Stimulated activated naive B cell treated with anti-CD40 and anti-IgM and Interleukin-4, amounts not matched to agents 10 μg/mL and 1 μg/mL and 100 μg/mL, for 72 hours (primary cell): ENCODE results near the gene STAP1.
A peak's percentile ranks its signal among the peaks of the same experiment; 100 is the strongest.

Experiments
- ATAC-seq, 2 donors: fragments of 150-1000 bp; cut with Tn5 transposase; replicated peaks; 2 replicates each; pipeline ENCODE4 v1.10.0; 2021; ENCODE audit warnings: moderate library complexity in 1 of 2
- DNase-seq: peaks from one replicate; pipeline ENCODE4 v3.0.0; 2021
- H3K27ac Mint-ChIP-seq: one replicate; pipeline ENCODE4 v1.8.0; 2022; ENCODE audit warnings: mild to moderate bottlenecking, mixed read lengths
- H3K27me3 Mint-ChIP-seq, 2 donors: one replicate each; pipeline ENCODE4 v1.8.0; 2022; ENCODE audit warnings: mixed read lengths in 2 of 2
- H3K36me3 Mint-ChIP-seq, 2 donors: one replicate each; pipeline ENCODE4 v1.8.0; 2022; ENCODE audit warnings: mixed read lengths in 2 of 2, mild to moderate bottlenecking in 1 of 2
- H3K4me1 Mint-ChIP-seq, 2 donors: one replicate each; pipeline ENCODE4 v1.8.0; 2022; ENCODE audit warnings: mixed read lengths in 2 of 2, mild to moderate bottlenecking in 1 of 2
- H3K4me3 Mint-ChIP-seq, 2 donors: one replicate each; pipeline ENCODE4 v1.8.0; 2022; ENCODE audit warnings: mild to moderate bottlenecking in 2 of 2, mixed read lengths in 2 of 2, moderate library complexity in 1 of 2
- H3K9me3 Mint-ChIP-seq, 2 donors: one replicate each; pipeline ENCODE4 v1.8.0; 2022; ENCODE audit warnings: mixed read lengths in 2 of 2, mild to moderate bottlenecking in 1 of 2

The STAP1 gene

GRCh38 chr4:67571975-67572374 is 13.4 kb downstream of the STAP1 start:
- H3K27ac Mint-ChIP-seq: peak overlapping the region; percentile 87
- peak overlapping the region in 1 of 2 donors; percentile 17 for H3K4me3 Mint-ChIP-seq
- ATAC-seq: no peak
- H3K27me3 Mint-ChIP-seq: no peaks in the 10 kb centered on the region
- peaks cover 12 to 31% of the 10 kb centered on the region in 2 donors for H3K36me3 Mint-ChIP-seq
- H3K9me3 Mint-ChIP-seq: no peaks in the 10 kb centered on the region
- DNase-seq: no peak
- H3K4me1 Mint-ChIP-seq: peaks cover 45 to 61% of the 10 kb centered on the region in 2 donors

GRCh38 chr4:67573193-67573592 is 14.7 kb downstream of the STAP1 start:
- ATAC-seq: peak; percentile 60 to 62

GRCh38 chr4:67575232-67576058 is 16.9 kb downstream of the STAP1 start:
- peak overlapping the region; percentile 60 to 71 for H3K4me3 Mint-ChIP-seq
- H3K9me3 Mint-ChIP-seq: peaks cover 0 to 5% of the 10 kb centered on the region in 2 donors
- peak; percentile 35 for DNase-seq
- peak; percentile 95 to 96 for ATAC-seq
- H3K4me1 Mint-ChIP-seq: peaks cover 44 to 57% of the 10 kb centered on the region in 2 donors
- peaks cover 28 to 45% of the 10 kb centered on the region in 2 donors for H3K36me3 Mint-ChIP-seq
- no peaks in the 10 kb centered on the region for H3K27me3 Mint-ChIP-seq
- peak overlapping the region; percentile 90 for H3K27ac Mint-ChIP-seq

More at GRCh38 chr4:67573193-67573592, 14.7 kb downstream of the STAP1 start:
- DNase-seq: no peak
- Mint-ChIP-seq H3K27ac (peak overlapping the region; percentile 87), H3K4me3 (peak overlapping the region; percentile 5 to 10), H3K36me3 (peaks cover 17 to 33% of the 10 kb centered on the region in 2 donors), H3K4me1 (peaks cover 40 to 57% of the 10 kb centered on the region in 2 donors), H3K9me3 (no peaks in the 10 kb centered on the region), H3K27me3 (no peaks in the 10 kb centered on the region)

GRCh38 chr4:67576059-67576466 is 17.5 kb downstream of the STAP1 start:
- Mint-ChIP-seq H3K9me3 (peaks cover 0 to 5% of the 10 kb centered on the region in 2 donors), H3K4me3 (peak overlapping the region; percentile 60 to 71), H3K27me3 (no peaks in the 10 kb centered on the region), H3K4me1 (peaks cover 47 to 60% of the 10 kb centered on the region in 2 donors), H3K27ac (peak overlapping the region; percentile 90), H3K36me3 (peaks cover 30 to 48% of the 10 kb centered on the region in 2 donors)
- DNase-seq (no peak), ATAC-seq (no peak)

GRCh38 chr4:67576538-67576937 is 18.0 kb downstream of the STAP1 start:
- peak overlapping the region; percentile 59 to 60 for H3K4me3 Mint-ChIP-seq
- H3K4me1 Mint-ChIP-seq: peaks cover 50 to 65% of the 10 kb centered on the region in 2 donors
- H3K27ac Mint-ChIP-seq: peak overlapping the region; percentile 90

GRCh38 chr4:67580577-67580976 is 22.1 kb downstream of the STAP1 start:
- peaks cover 38 to 56% of the 10 kb centered on the region in 2 donors for H3K4me1 Mint-ChIP-seq
- H3K36me3 Mint-ChIP-seq: peaks cover 41 to 58% of the 10 kb centered on the region in 2 donors

More at GRCh38 chr4:67576538-67576937, 18.0 kb downstream of the STAP1 start:
- Mint-ChIP-seq H3K9me3 (peaks cover 0 to 5% of the 10 kb centered on the region in 2 donors), H3K27me3 (no peaks in the 10 kb centered on the region), H3K36me3 (peaks cover 31 to 51% of the 10 kb centered on the region in 2 donors)
- no peak for ATAC-seq
- no peak for DNase-seq

GRCh38 chr4:67581208-67581857 is 22.8 kb downstream of the STAP1 start:
- Mint-ChIP-seq H3K27me3 (no peaks in the 10 kb centered on the region), H3K27ac (peak overlapping the region; percentile 88), H3K36me3 (peaks cover 39 to 58% of the 10 kb centered on the region in 2 donors), H3K9me3 (peaks cover 0 to 5% of the 10 kb centered on the region in 2 donors), H3K4me3 (peak overlapping the region; percentile 48 to 71), H3K4me1 (peaks cover 33 to 48% of the 10 kb centered on the region in 2 donors)
- no peak for DNase-seq
- ATAC-seq: peak; percentile 85 to 88

More at GRCh38 chr4:67580577-67580976, 22.1 kb downstream of the STAP1 start:
- Mint-ChIP-seq H3K27ac (peak overlapping the region; percentile 88), H3K4me3 (peak overlapping the region; percentile 48 to 71), H3K27me3 (no peaks in the 10 kb centered on the region), H3K9me3 (peaks cover 0 to 5% of the 10 kb centered on the region in 2 donors)
- ATAC-seq (peak; percentile 46 to 56), DNase-seq (no peak)

- Mint-ChIP-seq H3K4me1 (peaks cover 31 to 45% of the 10 kb centered on the region in 2 donors), H3K9me3 (peaks cover 0 to 5% of the 10 kb centered on the region in 2 donors), H3K4me3 (no peak overlapping the region), H3K27ac (no peak overlapping the region), H3K36me3 (peaks cover 36 to 58% of the 10 kb centered on the region in 2 donors), H3K27me3 (no peaks in the 10 kb centered on the region)
- DNase-seq: no peak
- no peak for ATAC-seq
Observed at GRCh38 chr4:67581913-67582312, 23.4 kb downstream of the STAP1 start.

GRCh38 chr4:67584496-67584895 is 26.0 kb downstream of the STAP1 start:
- Mint-ChIP-seq H3K9me3 (peaks cover 0 to under 1% of the 10 kb centered on the region in 2 donors), H3K4me1 (peaks cover 21 to 39% of the 10 kb centered on the region in 2 donors), H3K27ac (peak overlapping the region; percentile 72), H3K27me3 (no peaks in the 10 kb centered on the region), H3K36me3 (peaks cover 28 to 57% of the 10 kb centered on the region in 2 donors), H3K4me3 (no peak overlapping the region)
- DNase-seq (no peak), ATAC-seq (no peak)

- no peak for DNase-seq
- H3K4me1 Mint-ChIP-seq: peaks cover 11 to 20% of the 10 kb centered on the region in 2 donors
- H3K36me3 Mint-ChIP-seq: peaks cover 30 to 60% of the 10 kb centered on the region in 2 donors
- peak overlapping the region; percentile 56 for H3K27ac Mint-ChIP-seq
- H3K27me3 Mint-ChIP-seq: no peaks in the 10 kb centered on the region
- H3K4me3 Mint-ChIP-seq: no peak overlapping the region
- ATAC-seq: no peak
- H3K9me3 Mint-ChIP-seq: no peaks in the 10 kb centered on the region
Observed at GRCh38 chr4:67587156-67587555, 28.6 kb downstream of the STAP1 start.

- Mint-ChIP-seq H3K27ac (no peak overlapping the region), H3K4me1 (peaks cover 26 to 42% of the 10 kb centered on the region in 2 donors), H3K9me3 (peaks cover 8 to 11% of the 10 kb centered on the region in 2 donors), H3K4me3 (no peak overlapping the region), H3K36me3 (peaks cover 60 to 74% of the 10 kb centered on the region in 2 donors), H3K27me3 (no peaks in the 10 kb centered on the region)
- DNase-seq (no peak), ATAC-seq (no peak)
Observed at GRCh38 chr4:67593741-67594175, 35.2 kb downstream of the STAP1 start.

- peaks cover 3 to 7% of the 10 kb centered on the region in 2 donors for H3K9me3 Mint-ChIP-seq
- DNase-seq (no peak), ATAC-seq (no peak)
- H3K4me1 Mint-ChIP-seq: peaks cover 22 to 61% of the 10 kb centered on the region in 2 donors
- no peaks in the 10 kb centered on the region for H3K27me3 Mint-ChIP-seq
- H3K36me3 Mint-ChIP-seq: peaks cover 65 to 75% of the 10 kb centered on the region in 2 donors
- no peak overlapping the region for H3K4me3 Mint-ChIP-seq
- peak overlapping the region; percentile 81 for H3K27ac Mint-ChIP-seq
Observed at GRCh38 chr4:67603310-67604028, 44.9 kb downstream of the STAP1 start.

GRCh38 chr4:67604029-67604381 is 45.5 kb downstream of the STAP1 start:
- no peak for DNase-seq
- peaks cover 65 to 75% of the 10 kb centered on the region in 2 donors for H3K36me3 Mint-ChIP-seq
- H3K27me3 Mint-ChIP-seq: no peaks in the 10 kb centered on the region
- no peak overlapping the region for H3K27ac Mint-ChIP-seq
- no peak for ATAC-seq
- peaks cover 3 to 7% of the 10 kb centered on the region in 2 donors for H3K9me3 Mint-ChIP-seq
- no peak overlapping the region for H3K4me3 Mint-ChIP-seq
- peaks cover 22 to 60% of the 10 kb centered on the region in 2 donors for H3K4me1 Mint-ChIP-seq

- Mint-ChIP-seq H3K27me3 (no peaks in the 10 kb centered on the region), H3K9me3 (peaks cover 7 to 9% of the 10 kb centered on the region in 2 donors), H3K4me1 (peaks cover 22 to 53% of the 10 kb centered on the region in 2 donors), H3K27ac (no peak overlapping the region), H3K36me3 (peaks cover 67 to 77% of the 10 kb centered on the region in 2 donors), H3K4me3 (no peak overlapping the region)
- ATAC-seq: no peak
- no peak for DNase-seq
Observed at GRCh38 chr4:67604749-67605148, 46.2 kb downstream of the STAP1 start.
